K562 (cell line): ENCODE results near the gene RPL10A. TPM values are rescaled to one million over a fixed set of nuclear protein-coding genes. Genes with fewer than 3 reads are reported as not detected.
A peak's percentile ranks its signal among the peaks of the same experiment; 100 is the strongest.

Experiments used
- ATF4 ChIP-seq: fragments of 450-650 bp; formaldehyde crosslinking; IDR thresholded peaks from 2 replicates; pipeline ENCODE4 v1.4.0; 2022; ENCODE audit warnings: mild to moderate bottlenecking, moderate library complexity
- BACH1 ChIP-seq: fragments of 200-800 bp; sonication (Bioruptor generic); IDR thresholded peaks from 2 replicates; pipeline ENCODE4 v1.6.1; 2016; ENCODE audit warnings: missing genetic modification characterization, missing compliant biosample characterization
- EP300 ChIP-seq: IDR thresholded peaks from 2 replicates; pipeline ENCODE4 v1.6.1; 2012; ENCODE audit warnings: low read length, improper control_type of control experiment
- FOXP4 ChIP-seq: sonication (generic); formaldehyde crosslinking; IDR thresholded peaks from 2 replicates; pipeline ENCODE4 v1.8.0; 2022; ENCODE audit warnings: mild to moderate bottlenecking, missing genetic modification reagents, borderline replicate concordance
- HOMEZ ChIP-seq: fragments of 250-450 bp; sonication (Bioruptor Pico); IDR thresholded peaks from 2 replicates; pipeline ENCODE4 v1.4.0; 2020; ENCODE audit warnings: mild to moderate bottlenecking, moderate library complexity
- HOXB6 ChIP-seq: fragments of 250-450 bp; sonication (Bioruptor Pico); IDR thresholded peaks from 2 replicates; pipeline ENCODE4 v1.5.1; 2022; ENCODE audit warnings: mild to moderate bottlenecking, borderline replicate concordance
- IFI16 ChIP-seq: fragments of 250-450 bp; sonication (Bioruptor Pico); IDR thresholded peaks from 2 replicates; pipeline ENCODE4 v2.1.2; 2022; ENCODE audit warnings: mild to moderate bottlenecking, inconsistent platforms
- IRF1 ChIP-seq: sonication (generic); formaldehyde crosslinking; IDR thresholded peaks from 2 replicates; pipeline ENCODE4 v1.8.0; 2022; ENCODE audit warnings: missing genetic modification reagents, mild to moderate bottlenecking, borderline replicate concordance
- KDM4B ChIP-seq, 2 experiments: fragments of 450-650 bp in 1 of 2; sonication (generic) in 1 of 2; IDR thresholded peaks; 2 replicates each; pipeline ENCODE4 v1.6.1; 2016 to 2017; ENCODE audit warnings: borderline replicate concordance in 2 of 2, antibody characterized with exemption in 1 of 2, low read depth in 1 of 2, mild to moderate bottlenecking in 1 of 2
- MAFK ChIP-seq: IDR thresholded peaks from 2 replicates; pipeline ENCODE4 v1.6.1; 2011; ENCODE audit warnings: low read length, improper control_type of control experiment
- MYNN ChIP-seq, 2 experiments: sonication (generic); formaldehyde crosslinking in 1 of 2; IDR thresholded peaks; 2 replicates each; pipeline versions ENCODE4 v1.5.0 to v1.6.1; 2016 to 2020; ENCODE audit warnings: antibody characterized with exemption in 1 of 2, missing genetic modification reagents in 1 of 2
- NCOA4 ChIP-seq: fragments of 450-650 bp; IDR thresholded peaks from 2 replicates; pipeline ENCODE4 v1.6.1; 2018; ENCODE audit warnings: mild to moderate bottlenecking; ENCODE audit not compliant: partially characterized antibody
- NFATC3 ChIP-seq: fragments of 450-650 bp; IDR thresholded peaks from 2 replicates; pipeline ENCODE4 v1.6.1; 2017; ENCODE audit warnings: mild to moderate bottlenecking
- RBBP5 ChIP-seq: fragments of 200-600 bp; sonication (generic); IDR thresholded peaks from 2 replicates; pipeline ENCODE4 v1.6.1; 2012; ENCODE audit warnings: borderline replicate concordance, mild to moderate bottlenecking, low read length, control low read depth, inconsistent platforms; ENCODE audit not compliant: insufficient read depth, poor library complexity, severe bottlenecking
- SMAD3 ChIP-seq: fragments of 450-650 bp; formaldehyde crosslinking; conservative IDR thresholded peaks from 2 replicates; pipeline ENCODE4 v1.4.0; 2020; ENCODE audit warnings: mild to moderate bottlenecking
- SRF ChIP-seq, 2 experiments: fragments of 250-450, 450-650 bp in 1 of 2; sonication (Bioruptor Pico) in 1 of 2; sonication (generic) in 1 of 2; formaldehyde crosslinking; IDR thresholded peaks; 2 replicates each; pipeline versions ENCODE4 v1.5.0 to v1.5.1; 2020 to 2022; ENCODE audit warnings: mild to moderate bottlenecking in 1 of 2, missing genetic modification reagents in 1 of 2
- SRSF9 ChIP-seq: fragments of 200-400 bp; formaldehyde crosslinking; IDR thresholded peaks from 2 replicates; pipeline ENCODE4 v1.6.1; 2017; ENCODE audit warnings: low read depth, low read length, borderline replicate concordance
- ZNF354B ChIP-seq: fragments of 250-450 bp; sonication (Bioruptor Pico); IDR thresholded peaks from 2 replicates; pipeline ENCODE4 v1.4.0; 2020
- ZNF449 ChIP-seq: fragments of 250-450 bp; sonication (Bioruptor Pico); IDR thresholded peaks from 2 replicates; pipeline ENCODE4 v1.8.0; 2022; ENCODE audit warnings: moderate library complexity, mild to moderate bottlenecking, inconsistent platforms
- ZNF511 ChIP-seq: sonication (generic); formaldehyde crosslinking; IDR thresholded peaks from 2 replicates; pipeline ENCODE4 v1.8.0; 2022; ENCODE audit warnings: mild to moderate bottlenecking, missing genetic modification reagents
- ZNF583 ChIP-seq: fragments of 250-450 bp; sonication (Bioruptor Pico); IDR thresholded peaks from 2 replicates; pipeline ENCODE4 v1.4.0; 2020
- polyA plus RNA-seq, 8 experiments: library from polyadenylated mRNA; depleted of rRNA in 4 of 8; stranded (reverse) in 5 of 8; unstranded in 3 of 8; fragments of >200 nt; fragmentation: Nextera tagmentation in 2 of 8; fragmentation: Illumina TruSeq in 1 of 8; extraction: Ambion mirVana in 2 of 8; extraction: Trizol in 1 of 8; gene quantifications; 2 replicates each; pipeline versions ENCODE4 v1.2.1 to v1.2.3, GENCODE V29; 2011 to 2014; ENCODE audit warnings: inconsistent platforms in 1 of 8, missing spikeins in 1 of 8
- total RNA-seq, 7 experiments: library from RNA; depleted of rRNA in 6 of 7; stranded (reverse); fragments of >200 nt in 6 of 7; fragmentation: Illumina TruSeq in 2 of 7; extraction: Trizol in 2 of 7; gene quantifications; 2 replicates each; pipeline versions ENCODE4 v1.2.1 to v1.2.3, GENCODE V29; 2011 to 2021; ENCODE audit warnings: low replicate concordance in 1 of 7

Gene RPL10A
- total and polyA plus RNA-seq, 9 of the 15 experiments (the other 6 are each of a cell fraction or from before 2014, with no cell fraction given) = 1,589 to 3,237 (median 2,116) TPM

- TF ChIP-seq ATF4 (CRISPR knock-in tag) (no peak), ZNF449 (no peak), NCOA4 (no peak), MAFK (no peak), SMAD3 (CRISPR knock-in tag) (no peak), IRF1 (CRISPR knock-in tag) (no peak), MYNN (IDR thresholded peaks at IDR 0.05) (no peak), MYNN (CRISPR knock-in tag; IDR thresholded peaks at IDR 0.05) (no peak), ZNF354B (no peak), RBBP5 (no peak), IFI16 (CRISPR knock-in tag) (no peak), HOMEZ (CRISPR knock-in tag) (no peak), EP300 (no peak), ZNF583 (CRISPR knock-in tag) (no peak), BACH1 (tag) (no peak), ZNF511 (CRISPR knock-in tag) (no peak), SRSF9 (no peak), NFATC3 (no peak), HOXB6 (CRISPR knock-in tag) (no peak), SRF (CRISPR knock-in tag; IDR thresholded peaks at IDR 0.05) (peak in 1 of 2 experiments; percentile 31; a peak in 1 of 4 replicates), KDM4B (IDR thresholded peaks at IDR 0.05; ENCODE audit: borderline replicate concordance in 2 of 2, low read depth in 1 of 2) (no peak), FOXP4 (CRISPR knock-in tag) (no peak)
Measured at GRCh38 chr6:35449287-35449881, 18.8 kb upstream of the RPL10A start (continued).
